NCI-H1417 treated with DMSO at 0.1 percent for 48 hours (cell line): ENCODE data around the gene H6PD.

ENCODE experiments used
- DNase-seq: peaks from one replicate; lab custom pipeline; 2025; lab: John Stamatoyannopoulos, UW

Gene H6PD

DNA sequence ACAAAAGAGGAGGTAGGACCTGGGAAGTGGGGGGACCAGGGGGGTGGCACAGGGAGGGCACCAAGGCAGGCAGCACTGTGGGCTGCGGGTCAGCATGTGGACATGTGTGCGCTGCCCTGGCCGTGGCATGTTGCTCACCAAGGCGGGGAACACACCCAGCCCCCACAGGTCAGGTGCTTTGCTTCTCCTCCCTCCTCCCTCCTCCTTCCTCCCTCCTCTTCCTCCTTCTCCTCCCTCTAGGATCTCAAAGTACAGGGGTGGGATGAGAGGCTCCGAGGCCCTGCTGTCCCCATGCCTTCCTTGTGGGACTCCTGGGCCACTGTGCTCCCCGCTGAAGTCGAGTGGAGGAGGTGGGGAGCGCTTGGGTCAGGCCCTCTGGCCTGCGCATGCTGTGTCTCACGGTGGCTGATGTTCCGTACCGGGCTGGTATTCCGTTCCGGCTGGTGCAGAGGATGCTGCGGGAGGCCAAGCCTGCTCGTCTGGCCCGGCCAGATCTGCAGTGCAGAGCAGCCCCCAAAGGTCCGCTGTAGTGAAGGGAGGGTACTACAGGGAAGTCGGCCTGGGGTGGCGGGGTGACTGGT lies 84.7 kb downstream of the H6PD start:
- DNase-seq, result no peak

DNA sequence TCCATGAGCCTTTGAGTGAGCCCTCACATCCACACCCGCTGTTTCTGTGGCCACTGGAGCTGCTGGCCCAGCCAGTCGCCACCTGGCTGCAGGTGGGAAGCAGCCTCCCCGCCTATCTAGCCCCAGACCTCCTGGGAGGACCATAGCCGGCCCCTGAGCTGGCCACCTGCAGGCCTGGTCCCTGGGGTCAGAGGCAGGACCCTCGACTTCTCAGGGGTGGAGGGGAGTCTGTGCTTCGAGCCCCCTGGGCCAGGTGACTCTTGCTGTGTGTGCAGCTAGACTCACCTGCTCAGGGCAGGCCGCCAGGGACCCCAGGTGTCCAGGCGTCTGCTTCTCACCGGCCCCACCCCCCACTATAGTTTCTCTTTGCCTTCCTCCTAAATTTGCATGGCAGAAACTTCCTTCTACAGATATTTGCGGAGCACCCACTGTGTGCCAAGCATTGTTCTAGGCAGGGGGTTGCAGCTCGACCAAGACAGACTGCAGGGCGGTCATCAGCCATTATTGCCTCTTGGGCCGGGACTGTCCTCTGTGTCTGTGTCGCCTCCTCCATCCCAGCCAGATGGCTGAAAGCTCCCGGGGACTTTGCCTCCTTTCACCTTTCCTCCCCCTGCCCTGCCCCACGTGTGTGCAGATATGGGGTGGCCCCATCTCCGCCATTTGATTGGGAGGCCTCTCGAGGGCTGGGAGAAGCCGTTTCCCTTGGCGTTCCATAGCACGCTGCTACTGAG lies 85.4 kb downstream of the H6PD start:
- DNase-seq, result no peak
